HG03460 (cell line): Measurements from ENCODE around the gene NCK2.

Experiments
- ATAC-seq: cut with Tn5 transposase; IDR thresholded peaks from one replicate; pipeline ENCODE4 v1.9.1; 2021; ENCODE audit not compliant: unreplicated experiment

NCK2 gene

DNA sequence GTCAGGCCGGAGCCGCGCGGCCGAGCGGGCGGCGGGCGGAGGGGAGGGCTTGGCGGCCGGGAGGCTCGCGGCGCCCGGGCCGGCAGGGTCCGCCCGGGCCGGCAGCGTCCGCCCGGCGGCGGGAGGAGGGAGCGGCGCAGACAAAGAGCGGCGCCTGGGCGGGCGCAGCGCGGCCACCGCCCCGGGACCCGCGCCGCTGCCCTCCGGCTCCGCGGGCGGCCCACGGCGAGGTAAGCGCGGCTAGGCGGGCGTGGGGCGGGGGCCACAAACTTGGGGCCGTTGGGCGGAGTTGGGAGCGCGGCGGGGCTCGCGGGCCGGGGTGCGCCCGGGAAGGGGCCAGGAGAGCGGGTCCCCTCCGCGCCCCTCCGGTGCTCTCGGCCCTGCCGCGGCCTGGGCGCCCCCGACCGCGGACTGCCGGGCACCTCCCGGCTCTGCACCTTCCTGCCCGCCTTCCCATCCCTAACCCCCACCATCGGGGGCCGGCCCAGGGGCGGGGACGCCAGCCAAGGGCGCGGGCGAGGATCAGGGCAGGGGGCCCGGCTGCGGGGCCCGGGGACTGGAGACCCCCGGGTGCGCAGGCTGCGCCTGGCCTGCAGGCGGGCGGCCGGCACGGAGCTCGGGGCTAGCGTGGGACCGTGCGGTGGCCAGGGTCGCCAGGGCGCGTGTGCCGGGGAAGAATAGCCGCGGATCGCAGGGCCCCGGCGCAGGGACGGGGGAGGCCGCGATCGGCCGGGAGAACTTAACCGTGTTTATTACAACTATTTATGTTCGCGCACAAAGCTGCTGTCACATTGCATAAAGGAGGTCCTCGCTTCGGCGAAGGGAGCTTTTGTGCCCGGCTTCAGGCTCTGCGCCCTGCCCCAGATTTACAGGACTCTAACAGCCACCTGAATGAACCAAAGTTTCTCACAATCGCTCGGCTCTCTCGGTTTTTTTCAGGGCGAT lies at the start of gene NCK2:
Gene NCK2 (plus strand): TSS at position 4 of the 945 bp plus-strand sequence. CDS start 110,152 bp downstream, outside the sequence.
- ATAC-seq, result peak; percentile 14

DNA sequence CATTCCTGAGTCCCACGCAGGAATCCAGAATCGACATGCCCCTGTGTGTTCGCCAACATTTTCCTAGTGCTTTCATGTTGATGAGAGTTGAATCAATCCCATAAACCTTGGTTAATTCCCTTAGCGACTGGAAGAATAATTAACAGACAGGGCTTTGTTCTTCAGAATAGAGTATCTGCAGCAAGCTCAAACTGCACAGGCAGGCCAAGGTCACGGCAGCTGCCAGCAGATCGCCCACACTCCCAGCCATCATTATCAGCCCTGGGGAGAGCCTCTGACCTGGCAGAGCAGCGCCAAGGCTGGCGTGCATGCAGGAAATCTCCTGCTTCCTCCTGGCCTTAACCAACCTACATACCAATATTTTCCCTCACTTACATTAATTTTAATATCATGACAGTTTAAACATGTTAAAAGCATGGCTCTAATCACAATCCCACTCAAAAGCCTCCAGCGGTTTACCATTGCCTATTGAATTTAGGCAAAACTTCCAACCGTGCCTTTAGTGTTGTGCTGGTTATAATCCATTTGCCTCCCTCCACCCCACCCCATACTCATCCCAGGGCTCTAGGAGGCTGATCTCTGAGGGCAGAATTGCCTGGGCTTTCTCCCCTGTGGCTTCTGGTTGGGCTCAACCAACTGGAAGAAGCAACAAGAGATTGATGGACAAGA lies 46.8 kb upstream of the NCK2 start:
- ATAC-seq, result no peak

- ATAC-seq, result no peak
These were observed 45.9 kb upstream of the NCK2 start for GRCh38 chr2:105698820-105699219.

DNA sequence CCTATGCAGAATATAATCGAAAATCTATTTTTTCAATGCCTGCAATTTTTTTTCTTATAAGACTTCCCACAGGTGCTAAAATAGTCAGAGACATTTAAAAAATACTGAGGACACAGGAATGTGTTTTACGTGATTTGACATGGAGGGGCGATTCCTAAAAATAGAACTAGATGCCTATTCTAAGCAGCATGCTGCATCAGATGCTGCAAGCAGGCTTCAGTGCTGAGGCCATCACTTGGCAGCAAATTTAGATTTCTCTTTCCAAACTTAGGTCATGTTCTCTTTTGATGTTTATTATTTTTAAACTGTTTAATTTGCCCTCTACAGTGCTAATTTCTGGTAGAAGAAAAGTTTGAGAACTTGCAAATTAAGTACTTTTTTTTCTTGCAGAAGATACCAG lies 43.7 kb upstream of the NCK2 start:
- ATAC-seq, result no peak

GRCh38 chr2:105708697-105709096 lies 36.0 kb upstream of the NCK2 start:
- ATAC-seq, result no peak

- ATAC-seq, result no peak
These were observed 33.3 kb upstream of the NCK2 start for GRCh38 chr2:105711394-105711793.

DNA sequence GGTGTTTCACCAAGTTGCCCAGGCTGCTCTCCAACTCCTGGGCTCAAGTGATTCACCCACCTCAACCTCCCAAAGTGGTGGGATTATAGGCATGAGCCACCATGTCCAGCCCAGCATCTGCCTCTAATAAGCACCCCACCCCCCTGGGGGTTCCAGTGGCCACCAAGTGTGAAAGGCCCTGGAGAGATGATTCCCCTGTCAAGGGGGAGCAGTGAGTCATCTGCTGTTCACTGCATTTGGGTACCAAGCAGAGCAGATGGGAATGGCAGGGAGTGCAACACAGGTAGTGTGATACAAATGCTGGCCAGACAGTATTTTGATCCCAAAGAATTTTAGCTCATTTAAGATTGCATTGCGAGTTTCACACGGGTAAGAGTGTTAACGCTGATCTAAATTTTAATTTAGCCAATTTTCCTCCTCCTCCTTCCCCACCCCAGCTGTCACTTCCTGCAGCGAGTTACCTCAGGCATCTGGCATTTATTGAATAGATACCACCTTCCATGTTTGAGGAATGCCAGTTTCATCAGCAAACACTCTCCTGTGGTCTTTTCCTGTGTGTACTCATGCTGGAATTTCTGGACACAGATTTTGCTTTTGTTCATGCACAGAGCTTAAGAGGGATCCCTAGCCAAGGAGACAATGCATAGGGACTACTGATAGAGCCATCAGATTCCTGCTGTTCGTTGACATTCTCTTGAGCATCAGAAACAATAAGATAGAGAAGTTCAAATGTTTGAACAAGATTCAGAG lies 32.4 kb upstream of the NCK2 start:
- ATAC-seq, result no peak

DNA sequence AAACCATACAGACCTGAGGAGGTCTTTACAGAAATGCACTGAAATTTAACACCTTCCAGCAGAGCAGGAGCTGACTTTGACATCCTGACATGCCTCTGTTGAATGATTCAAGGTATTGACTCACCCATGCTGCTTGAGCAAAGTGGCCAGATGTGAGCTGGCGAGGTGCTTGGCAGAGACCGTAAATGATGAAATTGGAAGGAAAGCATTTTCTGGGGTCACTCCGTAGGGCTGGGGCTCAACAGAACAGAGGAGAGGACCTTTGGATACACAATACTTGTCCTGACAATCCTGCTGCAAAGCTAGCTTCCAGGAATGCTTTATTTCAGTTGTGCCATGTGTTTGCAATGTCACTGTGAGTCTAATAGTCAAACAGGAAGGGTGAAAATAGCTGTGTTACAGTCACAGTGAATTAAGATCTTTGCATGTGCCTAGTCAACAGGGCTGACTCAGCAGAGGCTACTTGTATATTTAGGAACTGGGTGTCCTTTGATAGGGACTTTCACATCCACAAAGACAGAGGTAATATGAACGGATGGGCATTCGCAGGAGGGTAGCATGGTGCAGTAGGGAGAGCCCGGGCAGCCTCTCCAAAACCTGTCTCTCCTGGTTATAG lies 31.6 kb upstream of the NCK2 start:
- ATAC-seq, result no peak

DNA sequence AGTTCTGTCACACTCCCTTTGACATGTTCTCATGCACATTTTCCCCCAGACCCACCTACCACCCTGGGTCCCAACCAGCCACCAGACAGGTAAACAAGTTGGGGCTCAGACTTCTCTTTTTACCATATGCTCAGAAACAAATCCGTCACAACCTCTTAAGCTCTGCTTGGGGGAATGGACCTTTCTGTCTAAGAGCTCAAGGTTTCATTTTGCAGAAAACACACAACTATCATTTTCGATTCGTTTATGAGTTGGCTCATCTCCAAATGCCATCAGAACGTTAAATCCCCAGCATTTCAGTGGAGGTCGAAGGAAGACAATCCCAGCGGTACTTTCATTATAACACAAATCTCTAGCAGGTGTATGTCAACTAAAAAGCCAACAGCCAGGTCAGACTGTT lies 30.6 kb upstream of the NCK2 start:
- no peak for ATAC-seq

GRCh38 chr2:105718846-105719481 lies 25.7 kb upstream of the NCK2 start:
- no peak for ATAC-seq

DNA sequence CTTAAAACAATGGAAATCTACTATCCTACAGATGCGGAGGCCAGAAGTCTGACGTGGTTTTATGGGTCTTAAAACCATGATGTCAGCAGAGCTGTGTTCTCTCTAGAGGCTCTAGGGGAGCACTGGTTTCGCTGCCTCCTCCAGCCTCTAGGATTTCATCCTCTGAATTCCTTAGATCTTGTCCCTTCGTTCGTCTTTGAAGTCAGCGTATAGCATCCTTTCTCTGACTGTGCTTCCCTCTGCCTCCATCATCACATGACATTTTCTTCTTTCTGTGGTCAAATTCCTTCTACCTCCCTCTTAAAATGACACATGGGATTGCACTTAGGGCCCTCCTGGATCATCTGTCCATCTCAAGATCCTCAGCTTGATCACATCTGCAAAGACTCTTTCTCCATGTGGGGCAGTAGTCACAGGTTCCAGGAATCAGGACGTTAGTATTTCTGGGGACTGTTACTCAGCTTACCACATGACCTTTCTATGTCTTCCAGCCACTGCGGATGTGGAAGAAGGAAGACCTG lies 22.7 kb upstream of the NCK2 start:
- ATAC-seq, result no peak

DNA sequence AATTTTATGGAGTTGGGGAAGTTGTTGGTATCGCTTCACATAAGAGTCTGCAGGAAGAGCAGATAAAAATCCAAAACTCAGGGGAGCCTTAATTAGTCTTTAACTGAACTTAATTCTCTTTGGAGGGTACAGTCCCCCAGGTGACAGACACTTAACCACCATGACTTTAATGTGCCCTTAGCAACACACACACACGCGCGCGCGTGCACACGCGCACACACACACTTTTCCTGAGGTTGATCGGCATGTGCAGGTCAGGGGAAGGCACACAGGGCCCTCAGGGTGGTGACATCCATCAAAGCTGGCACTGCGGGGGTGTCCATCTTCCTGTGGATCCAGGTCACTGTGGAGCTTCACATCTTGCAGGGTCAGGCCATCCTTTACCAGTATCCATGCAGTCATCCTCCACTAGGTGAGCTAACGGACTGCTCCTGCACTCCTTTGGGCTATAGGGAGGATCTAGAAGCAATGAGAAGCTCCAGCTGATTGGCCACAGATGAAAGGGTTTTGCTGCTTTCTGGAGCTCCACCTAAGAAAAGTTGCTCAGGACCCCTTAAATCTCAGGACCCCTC lies 21.9 kb upstream of the NCK2 start:
- no peak for ATAC-seq

- ATAC-seq, result no peak
These were observed 21.3 kb upstream of the NCK2 start for GRCh38 chr2:105723431-105723830.

DNA sequence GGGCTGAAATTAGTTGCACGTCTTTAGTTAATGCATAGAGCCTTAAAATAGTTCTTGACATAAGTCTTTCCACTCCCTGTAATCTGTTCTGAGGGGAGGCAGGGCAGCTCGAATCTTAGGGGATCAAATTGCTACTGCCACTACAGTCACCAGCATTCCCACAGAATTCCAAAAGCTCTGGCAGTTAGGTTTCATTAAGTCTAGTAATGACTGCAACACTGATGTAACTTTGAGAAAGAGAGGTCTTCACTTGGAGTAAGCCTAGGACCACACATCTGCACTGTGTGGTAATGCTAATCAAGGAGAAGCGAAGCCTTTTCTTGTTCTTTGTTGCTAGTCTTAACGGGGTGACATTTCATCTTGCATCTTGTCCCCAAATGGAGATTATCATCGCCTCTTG lies 19.3 kb upstream of the NCK2 start:
- ATAC-seq, result no peak

- no peak for ATAC-seq
These were observed 14.5 kb upstream of the NCK2 start for GRCh38 chr2:105730170-105730569.

GRCh38 chr2:105731511-105731910 lies 13.2 kb upstream of the NCK2 start:
- no peak for ATAC-seq

DNA sequence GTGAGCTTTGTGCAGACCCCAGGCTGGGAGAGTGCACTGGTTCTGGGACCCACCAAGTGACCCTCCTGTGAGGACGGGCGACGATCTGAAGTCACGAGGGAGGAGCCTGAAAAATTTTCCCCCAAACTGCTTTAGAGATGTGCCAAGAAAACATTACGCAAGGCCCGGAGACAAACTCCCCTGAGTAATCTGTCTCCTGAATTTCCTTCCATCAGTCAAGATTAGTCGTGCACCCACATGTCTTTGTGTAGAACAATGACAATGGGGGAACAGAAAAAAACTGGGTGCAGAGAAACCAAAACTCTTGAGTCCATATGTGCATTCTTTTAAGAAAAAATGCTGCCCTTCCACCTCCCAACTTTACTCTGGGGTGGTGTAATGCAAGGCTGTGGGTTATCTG lies 12.6 kb upstream of the NCK2 start:
- ATAC-seq, result no peak

GRCh38 chr2:105732955-105733607 lies 11.6 kb upstream of the NCK2 start:
- no peak for ATAC-seq

GRCh38 chr2:105733875-105734274 lies 10.8 kb upstream of the NCK2 start:
- ATAC-seq, result no peak
